GM23338 (cell line): Measurements from ENCODE around the gene BMS1. TPM values are rescaled to one million over a fixed set of nuclear protein-coding genes. Genes with fewer than 3 reads are reported as not detected.
A peak's percentile ranks its signal among the peaks of the same experiment; 100 is the strongest.

ENCODE experiments used
- ATAC-seq: fragments of 200-7000 bp; cut with Tn5 transposase; 3 replicates; pipeline ENCODE4 v1.9.1; 2020
- DNase-seq: peaks from one replicate; pipeline ENCODE4 v3.0.0-alpha.2; 2015; ENCODE audit warnings: low spot score
- H2AFZ ChIP-seq: fragments of 200-600 bp; sonication (generic); 2 replicates; pipeline ENCODE4 v1.8.0; 2016; ENCODE audit warnings: antibody characterized with exemption, mild to moderate bottlenecking, moderate library complexity
- H3F3A ChIP-seq: fragments of 200-600 bp; sonication (generic); replicated peaks from 2 replicates; pipeline ENCODE4 v1.8.0; 2017; ENCODE audit warnings: antibody characterized with exemption, mixed run types, low read depth
- H3K27ac ChIP-seq: fragments of 200-600 bp; sonication (generic); 2 replicates; pipeline ENCODE4 v1.6.1; 2016; ENCODE audit warnings: low read depth
- H3K27me3 ChIP-seq: fragments of 200-600 bp; sonication (generic); 2 replicates; pipeline ENCODE4 v1.8.0; 2016; ENCODE audit warnings: mild to moderate bottlenecking, mixed run types, moderate library complexity; ENCODE audit not compliant: insufficient read depth
- H3K36me3 ChIP-seq: fragments of 200-600 bp; sonication (generic); 2 replicates; pipeline ENCODE4 v1.8.0; 2016; ENCODE audit warnings: mild to moderate bottlenecking; ENCODE audit not compliant: insufficient read depth
- H3K4me1 ChIP-seq: fragments of 200-600 bp; sonication (generic); 2 replicates; pipeline ENCODE4 v1.8.0; 2016; ENCODE audit warnings: mild to moderate bottlenecking, moderate library complexity; ENCODE audit not compliant: insufficient read depth
- H3K4me2 ChIP-seq: fragments of 200-600 bp; sonication (generic); 2 replicates; pipeline ENCODE4 v1.7.1; 2017; ENCODE audit warnings: mixed run types
- H3K4me3 ChIP-seq: fragments of 200-600 bp; sonication (generic); 2 replicates; pipeline ENCODE4 v1.6.1; 2016; ENCODE audit warnings: mixed run types
- H3K79me2 ChIP-seq: fragments of 200-600 bp; sonication (generic); replicated peaks from 2 replicates; pipeline ENCODE4 v1.8.0; 2017; ENCODE audit warnings: mild to moderate bottlenecking; ENCODE audit not compliant: insufficient read depth
- H3K9me2 ChIP-seq: fragments of 200-600 bp; sonication (generic); 2 replicates; pipeline ENCODE4 v1.8.0; 2017; ENCODE audit not compliant: insufficient read depth
- H4K20me1 ChIP-seq: fragments of 200-600 bp; sonication (generic); replicated peaks from 2 replicates; pipeline ENCODE4 v1.8.0; 2017; ENCODE audit warnings: mild to moderate bottlenecking; ENCODE audit not compliant: insufficient read depth
- H3K27ac Mint-ChIP-seq: 2 replicates; pipeline ENCODE4 v1.8.0; 2020; ENCODE audit warnings: inconsistent platforms, mild to moderate bottlenecking, moderate library complexity, mixed read lengths
- H3K27me3 Mint-ChIP-seq: 3 replicates; pipeline ENCODE4 v1.8.0; 2022; ENCODE audit warnings: low read depth, mild to moderate bottlenecking, moderate library complexity, mixed read lengths, inconsistent platforms; ENCODE audit not compliant: insufficient read depth, poor library complexity
- H3K36me3 Mint-ChIP-seq: 3 replicates; pipeline ENCODE4 v1.8.0; 2021; ENCODE audit warnings: low read depth, mild to moderate bottlenecking, inconsistent platforms, moderate library complexity, mixed read lengths
- H3K4me1 Mint-ChIP-seq: 3 replicates; pipeline ENCODE4 v1.8.0; 2020; ENCODE audit warnings: mild to moderate bottlenecking, inconsistent platforms, mixed read lengths
- H3K4me3 Mint-ChIP-seq: 3 replicates; pipeline ENCODE4 v1.8.0; 2021; ENCODE audit warnings: moderate library complexity, mild to moderate bottlenecking, inconsistent platforms, mixed read lengths
- H3K9me3 Mint-ChIP-seq: 3 replicates; pipeline ENCODE4 v1.8.0; 2020; ENCODE audit warnings: moderate library complexity, mild to moderate bottlenecking, inconsistent platforms, mixed read lengths
- CREB1 ChIP-seq: fragments of 250-450 bp; sonication (Bioruptor Pico); IDR thresholded peaks from 2 replicates; pipeline ENCODE4 v1.5.0; 2020; ENCODE audit warnings: low read depth, mild to moderate bottlenecking, moderate library complexity
- EZH2 ChIP-seq: fragments of 200-600 bp; sonication (generic); IDR thresholded peaks from one replicate; pipeline ENCODE4 v1.8.0; 2017; ENCODE audit warnings: antibody characterized with exemption, mild to moderate bottlenecking, low read depth; ENCODE audit not compliant: unreplicated experiment
- EZH2phosphoT487 ChIP-seq: fragments of 200-600 bp; sonication (generic); IDR thresholded peaks from one replicate; pipeline ENCODE4 v1.8.1; 2018; ENCODE audit warnings: antibody characterized with exemption; ENCODE audit not compliant: unreplicated experiment
- JUNB ChIP-seq: IDR thresholded peaks from one replicate; pipeline ENCODE4 v1.6.1; 2016; ENCODE audit warnings: antibody characterized with exemption; ENCODE audit not compliant: unreplicated experiment
- NANOG ChIP-seq: IDR thresholded peaks from 2 replicates; pipeline ENCODE4 v1.6.1; 2016; ENCODE audit warnings: antibody characterized with exemption, borderline replicate concordance
- POLR2AphosphoS5 ChIP-seq: IDR thresholded peaks from 2 replicates; pipeline ENCODE4 v1.6.1; 2016; ENCODE audit warnings: antibody characterized with exemption, low read depth
- STAT1 ChIP-seq: IDR thresholded peaks from one replicate; pipeline ENCODE4 v1.6.1; 2016; ENCODE audit warnings: antibody characterized with exemption; ENCODE audit not compliant: unreplicated experiment
- ZNF114 ChIP-seq: fragments of 250-450 bp; sonication (Bioruptor Pico); IDR thresholded peaks from 2 replicates; pipeline ENCODE4 v1.5.0; 2020; ENCODE audit warnings: mild to moderate bottlenecking, moderate library complexity
- ZNF331 ChIP-seq: fragments of 250-450 bp; sonication (Bioruptor Pico); IDR thresholded peaks from 2 replicates; pipeline ENCODE4 v1.5.0; 2020; ENCODE audit warnings: low read depth, mild to moderate bottlenecking, moderate library complexity
- polyA plus RNA-seq: library from polyadenylated mRNA; unstranded; fragments of >200 nt; fragmentation: Nextera tagmentation; extraction: Ambion mirVana; gene quantifications from 2 replicates; pipeline ENCODE4 v1.2.1, GENCODE V29; 2016
- total RNA-seq: library from RNA; depleted of rRNA; stranded (reverse); fragments of >200 nt; shearing (Covaris generic); gene quantifications from 2 replicates; pipeline ENCODE4 v1.2.3, GENCODE V29; 2014
- TF ChIP-seq, protein P1 (sequence below): fragments of 250-450 bp; sonication (Bioruptor Pico); IDR thresholded peaks from 2 replicates; pipeline ENCODE4 v1.5.0; 2020; ENCODE audit warnings: mild to moderate bottlenecking, moderate library complexity
- TF ChIP-seq, protein P2 (sequence below): IDR thresholded peaks from 2 replicates; pipeline ENCODE4 v1.6.1; 2016; ENCODE audit warnings: antibody characterized with exemption
- TF ChIP-seq, protein P3 (sequence below): IDR thresholded peaks from one replicate; pipeline ENCODE4 v1.6.1; 2018; ENCODE audit warnings: antibody characterized with exemption; ENCODE audit not compliant: unreplicated experiment
- TF ChIP-seq, protein P4 (sequence below), 2 experiments: fragments of 200-600 bp in 1 of 2; sonication (generic) in 1 of 2; conservative IDR thresholded peaks; 2 replicates each; pipeline versions ENCODE4 v1.5.1 to v1.6.1; 2016 to 2017; ENCODE audit warnings: antibody characterized with exemption in 2 of 2, low read depth in 2 of 2, mild to moderate bottlenecking in 2 of 2, moderate library complexity in 1 of 2

Gene BMS1
- total and polyA plus RNA-seq, 2 experiments from 2014 or later = 26.4 to 37.7 TPM

DNA sequence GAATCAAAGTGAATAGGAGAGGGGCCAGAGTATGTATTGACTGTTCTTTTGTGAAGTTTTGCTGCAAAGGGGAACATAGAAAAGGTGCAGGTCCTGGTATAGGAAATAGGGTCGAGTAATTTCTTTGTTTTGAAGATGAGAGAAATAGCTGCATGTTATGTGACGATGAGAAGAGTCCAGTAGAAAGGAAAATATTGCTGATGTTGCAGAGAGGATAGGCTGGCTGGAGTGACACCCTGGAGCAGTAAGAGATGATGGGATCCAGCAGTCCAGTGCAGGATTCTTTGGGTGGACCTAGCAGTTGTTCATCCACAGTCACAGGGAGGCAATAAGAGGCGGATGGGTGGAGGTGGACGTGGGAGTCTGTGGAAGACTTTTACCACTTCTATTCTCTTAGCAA lies 2.1 kb upstream of the BMS1 start:
- no peak overlapping the region for H3K4me3 ChIP-seq
- Mint-ChIP-seq H3K9me3 (peaks cover 3% of the 10 kb centered on the region; the same call in 2 of the 3 replicates), H3K36me3 (peaks cover 21% of the 10 kb centered on the region), H3K4me1 (no peaks in the 10 kb centered on the region), H3K27ac (no peak overlapping the region), H3K27me3 (peaks cover 19% of the 10 kb centered on the region), H3K4me3 (peak overlapping the region; percentile 95; the same call in 2 of the 3 replicates)
- peaks cover 4% of the 10 kb centered on the region; the same call in 1 of the 2 replicates for H4K20me1 ChIP-seq
- no peak overlapping the region for H2AFZ ChIP-seq
- 0 out of 2 replicates have a peak, but pooled peaks cover 2% of the 10 kb centered on the region for H3F3A ChIP-seq
- no peak for DNase-seq
- ATAC-seq = no peak
- no peak overlapping the region for H3K27ac ChIP-seq
- TF ChIP-seq STAT1 (no peak), POLR2AphosphoS5 (no peak), JUNB (no peak), EZH2 (no peak), EZH2phosphoT487 (no peak), ZNF331 (CRISPR knock-in tag) (no peak), NANOG (no peak), ZNF114 (CRISPR knock-in tag) (no peak), CREB1 (CRISPR knock-in tag) (no peak)
- TF ChIP-seq, protein P1, sequence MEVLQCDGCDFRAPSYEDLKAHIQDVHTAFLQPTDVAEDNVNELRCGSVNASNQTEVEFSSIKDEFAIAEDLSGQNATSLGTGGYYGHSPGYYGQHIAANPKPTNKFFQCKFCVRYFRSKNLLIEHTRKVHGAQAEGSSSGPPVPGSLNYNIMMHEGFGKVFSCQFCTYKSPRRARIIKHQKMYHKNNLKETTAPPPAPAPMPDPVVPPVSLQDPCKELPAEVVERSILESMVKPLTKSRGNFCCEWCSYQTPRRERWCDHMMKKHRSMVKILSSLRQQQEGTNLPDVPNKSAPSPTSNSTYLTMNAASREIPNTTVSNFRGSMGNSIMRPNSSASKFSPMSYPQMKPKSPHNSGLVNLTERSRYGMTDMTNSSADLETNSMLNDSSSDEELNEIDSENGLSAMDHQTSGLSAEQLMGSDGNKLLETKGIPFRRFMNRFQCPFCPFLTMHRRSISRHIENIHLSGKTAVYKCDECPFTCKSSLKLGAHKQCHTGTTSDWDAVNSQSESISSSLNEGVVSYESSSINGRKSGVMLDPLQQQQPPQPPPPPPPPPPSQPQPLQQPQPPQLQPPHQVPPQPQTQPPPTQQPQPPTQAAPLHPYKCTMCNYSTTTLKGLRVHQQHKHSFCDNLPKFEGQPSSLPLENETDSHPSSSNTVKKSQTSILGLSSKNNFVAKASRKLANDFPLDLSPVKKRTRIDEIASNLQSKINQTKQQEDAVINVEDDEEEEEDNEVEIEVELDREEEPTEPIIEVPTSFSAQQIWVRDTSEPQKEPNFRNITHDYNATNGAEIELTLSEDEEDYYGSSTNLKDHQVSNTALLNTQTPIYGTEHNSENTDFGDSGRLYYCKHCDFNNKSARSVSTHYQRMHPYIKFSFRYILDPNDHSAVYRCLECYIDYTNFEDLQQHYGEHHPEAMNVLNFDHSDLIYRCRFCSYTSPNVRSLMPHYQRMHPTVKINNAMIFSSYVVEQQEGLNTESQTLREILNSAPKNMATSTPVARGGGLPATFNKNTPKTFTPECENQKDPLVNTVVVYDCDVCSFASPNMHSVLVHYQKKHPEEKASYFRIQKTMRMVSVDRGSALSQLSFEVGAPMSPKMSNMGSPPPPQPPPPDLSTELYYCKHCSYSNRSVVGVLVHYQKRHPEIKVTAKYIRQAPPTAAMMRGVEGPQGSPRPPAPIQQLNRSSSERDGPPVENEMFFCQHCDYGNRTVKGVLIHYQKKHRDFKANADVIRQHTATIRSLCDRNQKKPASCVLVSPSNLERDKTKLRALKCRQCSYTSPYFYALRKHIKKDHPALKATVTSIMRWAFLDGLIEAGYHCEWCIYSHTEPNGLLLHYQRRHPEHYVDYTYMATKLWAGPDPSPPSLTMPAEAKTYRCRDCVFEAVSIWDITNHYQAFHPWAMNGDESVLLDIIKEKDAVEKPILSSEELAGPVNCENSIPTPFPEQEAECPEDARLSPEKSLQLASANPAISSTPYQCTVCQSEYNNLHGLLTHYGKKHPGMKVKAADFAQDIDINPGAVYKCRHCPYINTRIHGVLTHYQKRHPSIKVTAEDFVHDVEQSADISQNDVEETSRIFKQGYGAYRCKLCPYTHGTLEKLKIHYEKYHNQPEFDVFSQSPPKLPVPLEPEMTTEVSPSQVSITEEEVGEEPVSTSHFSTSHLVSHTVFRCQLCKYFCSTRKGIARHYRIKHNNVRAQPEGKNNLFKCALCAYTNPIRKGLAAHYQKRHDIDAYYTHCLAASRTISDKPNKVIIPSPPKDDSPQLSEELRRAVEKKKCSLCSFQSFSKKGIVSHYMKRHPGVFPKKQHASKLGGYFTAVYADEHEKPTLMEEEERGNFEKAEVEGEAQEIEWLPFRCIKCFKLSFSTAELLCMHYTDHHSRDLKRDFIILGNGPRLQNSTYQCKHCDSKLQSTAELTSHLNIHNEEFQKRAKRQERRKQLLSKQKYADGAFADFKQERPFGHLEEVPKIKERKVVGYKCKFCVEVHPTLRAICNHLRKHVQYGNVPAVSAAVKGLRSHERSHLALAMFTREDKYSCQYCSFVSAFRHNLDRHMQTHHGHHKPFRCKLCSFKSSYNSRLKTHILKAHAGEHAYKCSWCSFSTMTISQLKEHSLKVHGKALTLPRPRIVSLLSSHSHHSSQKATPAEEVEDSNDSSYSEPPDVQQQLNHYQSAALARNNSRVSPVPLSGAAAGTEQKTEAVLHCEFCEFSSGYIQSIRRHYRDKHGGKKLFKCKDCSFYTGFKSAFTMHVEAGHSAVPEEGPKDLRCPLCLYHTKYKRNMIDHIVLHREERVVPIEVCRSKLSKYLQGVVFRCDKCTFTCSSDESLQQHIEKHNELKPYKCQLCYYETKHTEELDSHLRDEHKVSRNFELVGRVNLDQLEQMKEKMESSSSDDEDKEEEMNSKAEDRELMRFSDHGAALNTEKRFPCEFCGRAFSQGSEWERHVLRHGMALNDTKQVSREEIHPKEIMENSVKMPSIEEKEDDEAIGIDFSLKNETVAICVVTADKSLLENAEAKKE = no peak
- TF ChIP-seq, protein P2, sequence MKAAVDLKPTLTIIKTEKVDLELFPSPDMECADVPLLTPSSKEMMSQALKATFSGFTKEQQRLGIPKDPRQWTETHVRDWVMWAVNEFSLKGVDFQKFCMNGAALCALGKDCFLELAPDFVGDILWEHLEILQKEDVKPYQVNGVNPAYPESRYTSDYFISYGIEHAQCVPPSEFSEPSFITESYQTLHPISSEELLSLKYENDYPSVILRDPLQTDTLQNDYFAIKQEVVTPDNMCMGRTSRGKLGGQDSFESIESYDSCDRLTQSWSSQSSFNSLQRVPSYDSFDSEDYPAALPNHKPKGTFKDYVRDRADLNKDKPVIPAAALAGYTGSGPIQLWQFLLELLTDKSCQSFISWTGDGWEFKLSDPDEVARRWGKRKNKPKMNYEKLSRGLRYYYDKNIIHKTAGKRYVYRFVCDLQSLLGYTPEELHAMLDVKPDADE = no peak
- TF ChIP-seq, protein P3, sequence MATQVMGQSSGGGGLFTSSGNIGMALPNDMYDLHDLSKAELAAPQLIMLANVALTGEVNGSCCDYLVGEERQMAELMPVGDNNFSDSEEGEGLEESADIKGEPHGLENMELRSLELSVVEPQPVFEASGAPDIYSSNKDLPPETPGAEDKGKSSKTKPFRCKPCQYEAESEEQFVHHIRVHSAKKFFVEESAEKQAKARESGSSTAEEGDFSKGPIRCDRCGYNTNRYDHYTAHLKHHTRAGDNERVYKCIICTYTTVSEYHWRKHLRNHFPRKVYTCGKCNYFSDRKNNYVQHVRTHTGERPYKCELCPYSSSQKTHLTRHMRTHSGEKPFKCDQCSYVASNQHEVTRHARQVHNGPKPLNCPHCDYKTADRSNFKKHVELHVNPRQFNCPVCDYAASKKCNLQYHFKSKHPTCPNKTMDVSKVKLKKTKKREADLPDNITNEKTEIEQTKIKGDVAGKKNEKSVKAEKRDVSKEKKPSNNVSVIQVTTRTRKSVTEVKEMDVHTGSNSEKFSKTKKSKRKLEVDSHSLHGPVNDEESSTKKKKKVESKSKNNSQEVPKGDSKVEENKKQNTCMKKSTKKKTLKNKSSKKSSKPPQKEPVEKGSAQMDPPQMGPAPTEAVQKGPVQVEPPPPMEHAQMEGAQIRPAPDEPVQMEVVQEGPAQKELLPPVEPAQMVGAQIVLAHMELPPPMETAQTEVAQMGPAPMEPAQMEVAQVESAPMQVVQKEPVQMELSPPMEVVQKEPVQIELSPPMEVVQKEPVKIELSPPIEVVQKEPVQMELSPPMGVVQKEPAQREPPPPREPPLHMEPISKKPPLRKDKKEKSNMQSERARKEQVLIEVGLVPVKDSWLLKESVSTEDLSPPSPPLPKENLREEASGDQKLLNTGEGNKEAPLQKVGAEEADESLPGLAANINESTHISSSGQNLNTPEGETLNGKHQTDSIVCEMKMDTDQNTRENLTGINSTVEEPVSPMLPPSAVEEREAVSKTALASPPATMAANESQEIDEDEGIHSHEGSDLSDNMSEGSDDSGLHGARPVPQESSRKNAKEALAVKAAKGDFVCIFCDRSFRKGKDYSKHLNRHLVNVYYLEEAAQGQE = no peak
- TF ChIP-seq, protein P4, sequence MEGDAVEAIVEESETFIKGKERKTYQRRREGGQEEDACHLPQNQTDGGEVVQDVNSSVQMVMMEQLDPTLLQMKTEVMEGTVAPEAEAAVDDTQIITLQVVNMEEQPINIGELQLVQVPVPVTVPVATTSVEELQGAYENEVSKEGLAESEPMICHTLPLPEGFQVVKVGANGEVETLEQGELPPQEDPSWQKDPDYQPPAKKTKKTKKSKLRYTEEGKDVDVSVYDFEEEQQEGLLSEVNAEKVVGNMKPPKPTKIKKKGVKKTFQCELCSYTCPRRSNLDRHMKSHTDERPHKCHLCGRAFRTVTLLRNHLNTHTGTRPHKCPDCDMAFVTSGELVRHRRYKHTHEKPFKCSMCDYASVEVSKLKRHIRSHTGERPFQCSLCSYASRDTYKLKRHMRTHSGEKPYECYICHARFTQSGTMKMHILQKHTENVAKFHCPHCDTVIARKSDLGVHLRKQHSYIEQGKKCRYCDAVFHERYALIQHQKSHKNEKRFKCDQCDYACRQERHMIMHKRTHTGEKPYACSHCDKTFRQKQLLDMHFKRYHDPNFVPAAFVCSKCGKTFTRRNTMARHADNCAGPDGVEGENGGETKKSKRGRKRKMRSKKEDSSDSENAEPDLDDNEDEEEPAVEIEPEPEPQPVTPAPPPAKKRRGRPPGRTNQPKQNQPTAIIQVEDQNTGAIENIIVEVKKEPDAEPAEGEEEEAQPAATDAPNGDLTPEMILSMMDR (conservative IDR thresholded peaks at IDR 0.05; ENCODE audit: low read depth in 2 of 2) = no peak
- no peak overlapping the region for H3K4me2 ChIP-seq
- peaks cover 4% of the 10 kb centered on the region; the same call in 1 of the 2 replicates for H3K4me1 ChIP-seq
- H3K79me2 ChIP-seq = peaks cover 15% of the 10 kb centered on the region
- H3K27me3 ChIP-seq = peaks cover 10% of the 10 kb centered on the region; the same call in 1 of the 2 replicates
- H3K9me2 ChIP-seq = no peaks in the 10 kb centered on the region
- H3K36me3 ChIP-seq = no peaks in the 10 kb centered on the region; the same call in 1 of the 2 replicates
